Thyroid gland (tissue), 4 donors: ENCODE data around the gene ETV1. TPM values are rescaled to one million over a fixed set of nuclear protein-coding genes. Genes with fewer than 3 reads are reported as not detected.

Experiments
- DNase-seq, 2 donors: peaks; one replicate each; pipeline ENCODE4 v3.0.0-alpha.2; 2019
- H3K27ac ChIP-seq, 3 donors: fragments of 200-600 bp; sonication (generic); 1 replicate in 2 of 3; 2 replicates in 1 of 3; pipeline ENCODE4 v1.5.1; 2016 to 2019; ENCODE audit warnings: mild to moderate bottlenecking in 1 of 3, moderate library complexity in 1 of 3
- H3K27me3 ChIP-seq: fragments of 200-600 bp; sonication (generic); one replicate; pipeline ENCODE4 v1.5.1; 2019
- H3K36me3 ChIP-seq, 2 donors: fragments of 200-600 bp; sonication (generic); one replicate each; pipeline ENCODE4 v1.5.1; 2016 to 2019
- H3K4me1 ChIP-seq, 2 donors: fragments of 200-600 bp; sonication (generic); one replicate each; pipeline ENCODE4 v1.5.1; 2017 to 2019
- H3K4me3 ChIP-seq, 3 donors: fragments of 200-600 bp; sonication (generic); replicated peaks in 1 of 3; 1 replicate in 2 of 3; 2 replicates in 1 of 3; pipeline ENCODE4 v1.5.1; 2016; ENCODE audit warnings: mild to moderate bottlenecking in 1 of 3
- H3K9me3 ChIP-seq: fragments of 200-600 bp; sonication (generic); one replicate; pipeline ENCODE4 v1.5.1; 2017
- CTCF ChIP-seq, 6 experiments: fragments of 200-600 bp in 3 of 6; fragments of 450-650 bp in 3 of 6; sonication (generic) in 3 of 6; IDR thresholded peaks; one replicate each; pipeline ENCODE4 v1.5.1; 2016 to 2019; ENCODE audit warnings: antibody characterized with exemption in 6 of 6, mild to moderate bottlenecking in 2 of 6, inconsistent platforms in 1 of 6, moderate library complexity in 1 of 6
- POLR2A ChIP-seq, 2 donors: fragments of 450-650 bp; IDR thresholded peaks; one replicate each; pipeline ENCODE4 v1.6.1; 2017; ENCODE audit warnings: antibody characterized with exemption in 2 of 2, mild to moderate bottlenecking in 2 of 2, moderate library complexity in 1 of 2
- WGBS, 2 donors: methylation state at CpG; one replicate each; pipeline ENCODE4 v1.1.5; 2017; 5-methylcytosine and 5-hydroxymethylcytosine counted together
- intact Hi-C: fragments of 100-400 bp; cut with DNase I; formaldehyde crosslinking; loops from one replicate; pipeline ENCODE4 v1.15.1; 2023
- total RNA-seq, 4 donors: library from RNA; depleted of rRNA; stranded (reverse); fragments of >200 nt; gene quantifications; one replicate each; pipeline ENCODE4 v1.2.3, GENCODE V29; 2016

The ETV1 gene
- total RNA-seq, 4 donors from 2014 or later, result 5.9 to 18.6 (median 9.4) TPM

GRCh38 chr7:13907831-13908230, 81.6 kb downstream of the ETV1 start:
- peaks cover 0 to 12% of the 10 kb centered on the region in 2 donors for H3K4me1 ChIP-seq
- TF ChIP-seq POLR2A (IDR thresholded peaks at IDR 0.05) (no peak), CTCF (IDR thresholded peaks at IDR 0.05) (no peak)
- no peak for DNase-seq
- H3K9me3 ChIP-seq, result no peaks in the 10 kb centered on the region
- 92 to 93% methylated on average over 1 of the region's 1 CpG for WGBS, 2 donors
- no peaks in the 10 kb centered on the region for H3K36me3 ChIP-seq
- no peak overlapping the region for H3K4me3 ChIP-seq
- no peak overlapping the region for H3K27ac ChIP-seq
- intact Hi-C loops, result no loop called here
- no peaks in the 10 kb centered on the region for H3K27me3 ChIP-seq

- TF ChIP-seq POLR2A (IDR thresholded peaks at IDR 0.05) (no peak), CTCF (IDR thresholded peaks at IDR 0.05) (no peak)
- H3K27ac ChIP-seq, result no peak overlapping the region
- WGBS, 2 donors, result 84 to 92% methylated on average over 3 of the region's 3 CpGs
- DNase-seq, result no peak
- intact Hi-C loops, result no loop called here
- H3K4me3 ChIP-seq, result no peak overlapping the region
- peaks cover 0 to 7% of the 10 kb centered on the region in 2 donors for H3K4me1 ChIP-seq
- H3K9me3 ChIP-seq, result no peaks in the 10 kb centered on the region
- H3K36me3 ChIP-seq, result no peaks in the 10 kb centered on the region
- H3K27me3 ChIP-seq, result no peaks in the 10 kb centered on the region
Observed at GRCh38 chr7:13904689-13905088, 84.8 kb downstream of the ETV1 start.

- H3K4me3 ChIP-seq, result no peak overlapping the region
- TF ChIP-seq CTCF (IDR thresholded peaks at IDR 0.05), result no peak
- no peak for TF ChIP-seq POLR2A (IDR thresholded peaks at IDR 0.05)
- no peak overlapping the region for H3K27ac ChIP-seq
Observed at GRCh38 chr7:13904007-13904406, 85.5 kb downstream of the ETV1 start.

GRCh38 chr7:13901577-13901976, 87.9 kb downstream of the ETV1 start:
- Histone ChIP-seq H3K9me3 (no peaks in the 10 kb centered on the region), H3K36me3 (no peaks in the 10 kb centered on the region), H3K4me1 (peaks cover 0 to 7% of the 10 kb centered on the region in 2 donors), H3K27me3 (no peaks in the 10 kb centered on the region), H3K4me3 (no peak overlapping the region), H3K27ac (no peak overlapping the region)
- WGBS, 2 donors, result 82 to 88% methylated on average over 3 of the region's 3 CpGs
- intact Hi-C loops, result no loop called here
- no peak for TF ChIP-seq CTCF (IDR thresholded peaks at IDR 0.05)
- no peak for TF ChIP-seq POLR2A (IDR thresholded peaks at IDR 0.05)
- no peak for DNase-seq

More at GRCh38 chr7:13904007-13904406, 85.5 kb downstream of the ETV1 start:
- no peak for DNase-seq
- 80 to 87% methylated on average over 2 of the region's 2 CpGs for WGBS, 2 donors
- Histone ChIP-seq H3K9me3 (no peaks in the 10 kb centered on the region), H3K36me3 (no peaks in the 10 kb centered on the region), H3K4me1 (peaks cover 0 to 7% of the 10 kb centered on the region in 2 donors), H3K27me3 (no peaks in the 10 kb centered on the region)
- intact Hi-C loops, result no loop called here

- TF ChIP-seq CTCF (IDR thresholded peaks at IDR 0.05) (no peak), POLR2A (IDR thresholded peaks at IDR 0.05) (no peak)
- 81 to 90% methylated on average over 6 of the region's 6 CpGs for WGBS, 2 donors
- Histone ChIP-seq H3K27ac (no peak overlapping the region), H3K36me3 (no peaks in the 10 kb centered on the region), H3K4me3 (no peak overlapping the region), H3K27me3 (no peaks in the 10 kb centered on the region), H3K9me3 (no peaks in the 10 kb centered on the region), H3K4me1 (peaks cover 0 to 3% of the 10 kb centered on the region in 2 donors)
- intact Hi-C loops, result no loop called here
- DNase-seq, result no peak
Observed at GRCh38 chr7:13898957-13899670, 90.4 kb downstream of the ETV1 start.
